HEK293T (cell line): ENCODE data around the gene SOX18.

ENCODE experiments used
- ELF4 ChIP-seq: fragments of 450-650 bp; IDR thresholded peaks from 2 replicates; pipeline ENCODE4 v1.6.1; 2017; ENCODE audit warnings: antibody characterized with exemption
- FOXM1 ChIP-seq: fragments of 450-650 bp; IDR thresholded peaks from 2 replicates; pipeline ENCODE4 v1.6.1; 2017; ENCODE audit warnings: mild to moderate bottlenecking, borderline replicate concordance

GRCh38 chr20:64062276-64062595, 12.8 kb upstream of the SOX18 start:
- no peak for TF ChIP-seq ELF4
- TF ChIP-seq FOXM1 = no peak
